BE2C (cell line): ENCODE results near the gene NASP.

Experiments
- DNase-seq: peaks from one replicate; pipeline ENCODE4 v3.0.0-alpha.2; 2020
- H3K27me3 ChIP-seq: fragments of 250-450 bp; sonication (Bioruptor Pico); 2 replicates; pipeline ENCODE4 v1.5.1; 2020; ENCODE audit warnings: mild to moderate bottlenecking
- H3K36me3 ChIP-seq: fragments of 250-450 bp; sonication (Bioruptor Pico); 2 replicates; pipeline ENCODE4 v1.5.1; 2020; ENCODE audit warnings: mild to moderate bottlenecking
- H3K4me1 ChIP-seq: fragments of 250-450 bp; sonication (Bioruptor Pico); 2 replicates; pipeline ENCODE4 v1.5.1; 2020
- H3K4me3 ChIP-seq: 2 replicates; pipeline ENCODE4 v1.5.1; 2011; ENCODE audit warnings: low read depth, low read length
- H3K9me3 ChIP-seq: fragments of 250-450 bp; sonication (Bioruptor Pico); 2 replicates; pipeline ENCODE4 v1.5.1; 2020
- TF ChIP-seq, protein P1 (sequence below): IDR thresholded peaks from 2 replicates; pipeline ENCODE4 v1.5.1; 2012; ENCODE audit warnings: mild to moderate bottlenecking, low read depth, low read length

Gene NASP

DNA sequence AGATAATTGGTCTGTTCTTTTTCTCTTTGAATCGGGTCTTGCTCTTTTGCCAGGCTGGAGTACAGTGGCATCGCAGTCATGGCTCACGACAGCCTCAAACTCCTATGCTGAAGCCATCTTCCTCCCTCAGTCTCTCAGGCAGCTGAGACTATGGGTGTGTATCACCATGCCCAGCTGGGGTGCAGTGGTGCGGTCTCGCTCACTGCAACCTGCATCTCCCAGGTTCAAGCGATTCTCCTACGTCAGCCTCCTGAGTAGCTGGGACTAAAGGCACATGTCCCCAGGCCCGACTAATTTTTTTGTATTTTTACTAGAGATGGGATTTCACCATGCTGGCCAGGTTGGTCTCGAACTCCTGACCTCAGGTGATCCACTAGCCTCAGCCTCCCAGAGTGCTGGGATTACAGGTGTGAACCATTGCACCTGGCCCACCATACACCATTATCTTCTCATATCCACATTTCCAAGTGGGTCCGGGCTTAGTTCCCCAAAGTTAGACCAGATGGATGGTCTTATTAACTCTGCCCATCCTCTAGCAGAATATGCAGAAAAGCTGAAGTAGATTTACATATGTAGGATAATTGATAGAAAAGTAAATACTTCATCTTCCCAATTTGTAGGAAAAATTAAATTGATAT, 26.9 kb downstream of the NASP start:
- Histone ChIP-seq H3K4me3 (no peak overlapping the region), H3K4me1 (no peaks in the 10 kb centered on the region), H3K27me3 (no peaks in the 10 kb centered on the region), H3K36me3 (peaks cover 51% of the 10 kb centered on the region), H3K9me3 (no peaks in the 10 kb centered on the region)
- TF ChIP-seq, protein P1, sequence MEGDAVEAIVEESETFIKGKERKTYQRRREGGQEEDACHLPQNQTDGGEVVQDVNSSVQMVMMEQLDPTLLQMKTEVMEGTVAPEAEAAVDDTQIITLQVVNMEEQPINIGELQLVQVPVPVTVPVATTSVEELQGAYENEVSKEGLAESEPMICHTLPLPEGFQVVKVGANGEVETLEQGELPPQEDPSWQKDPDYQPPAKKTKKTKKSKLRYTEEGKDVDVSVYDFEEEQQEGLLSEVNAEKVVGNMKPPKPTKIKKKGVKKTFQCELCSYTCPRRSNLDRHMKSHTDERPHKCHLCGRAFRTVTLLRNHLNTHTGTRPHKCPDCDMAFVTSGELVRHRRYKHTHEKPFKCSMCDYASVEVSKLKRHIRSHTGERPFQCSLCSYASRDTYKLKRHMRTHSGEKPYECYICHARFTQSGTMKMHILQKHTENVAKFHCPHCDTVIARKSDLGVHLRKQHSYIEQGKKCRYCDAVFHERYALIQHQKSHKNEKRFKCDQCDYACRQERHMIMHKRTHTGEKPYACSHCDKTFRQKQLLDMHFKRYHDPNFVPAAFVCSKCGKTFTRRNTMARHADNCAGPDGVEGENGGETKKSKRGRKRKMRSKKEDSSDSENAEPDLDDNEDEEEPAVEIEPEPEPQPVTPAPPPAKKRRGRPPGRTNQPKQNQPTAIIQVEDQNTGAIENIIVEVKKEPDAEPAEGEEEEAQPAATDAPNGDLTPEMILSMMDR, result no peak
- DNase-seq, result no peak

DNA sequence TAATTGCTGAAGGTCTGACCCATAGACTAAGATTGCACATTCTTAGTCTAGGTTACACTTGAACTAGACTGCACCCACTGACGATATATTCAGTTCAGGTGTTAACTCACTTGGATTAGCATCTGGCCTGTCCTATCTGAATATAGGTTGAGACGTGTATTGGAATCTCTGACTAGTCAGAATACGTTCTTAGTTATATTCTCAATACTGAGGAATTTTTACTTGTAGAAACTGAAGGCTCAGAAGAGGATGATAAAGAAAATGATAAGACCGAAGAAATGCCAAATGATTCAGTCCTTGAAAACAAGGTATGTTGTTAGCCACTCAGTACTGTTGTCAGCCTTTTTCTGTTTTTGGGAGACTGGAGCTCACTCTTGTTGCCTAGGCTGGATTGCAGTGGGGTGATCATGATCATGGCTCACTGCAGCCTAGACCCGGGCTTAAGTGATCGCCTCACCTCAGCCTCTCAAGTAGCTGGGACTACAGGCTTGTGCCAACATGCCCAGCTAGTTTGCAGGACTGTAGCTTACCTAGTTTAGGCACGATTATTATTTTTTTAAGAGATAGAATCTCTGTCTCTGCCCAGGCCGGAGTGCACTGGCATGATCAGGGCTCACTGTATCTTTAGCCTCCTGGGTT, 29.2 kb downstream of the NASP start:
- no peak for DNase-seq
- H3K36me3 ChIP-seq, result peaks cover 61% of the 10 kb centered on the region

DNA sequence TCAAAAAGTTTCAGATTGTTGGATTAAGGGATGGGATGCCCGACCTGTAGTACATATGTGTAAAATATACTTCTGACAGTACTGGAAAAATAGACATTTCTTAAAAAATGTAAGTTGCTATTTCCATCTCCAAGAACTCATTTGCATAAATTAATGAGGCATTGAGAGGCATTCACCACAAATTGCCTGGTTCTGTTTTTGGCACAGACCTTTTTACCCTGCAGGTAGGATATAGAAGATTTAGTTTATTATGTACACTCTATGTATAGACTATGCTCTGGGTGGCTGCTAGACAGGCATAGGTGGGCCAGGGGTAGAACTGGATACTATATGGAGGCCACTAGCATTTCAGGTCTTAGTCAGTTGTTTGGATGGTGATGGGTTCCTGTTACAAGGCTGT, 32.0 kb downstream of the NASP start:
- DNase-seq, result no peak
- Histone ChIP-seq H3K27me3 (no peaks in the 10 kb centered on the region), H3K9me3 (no peaks in the 10 kb centered on the region), H3K36me3 (peaks cover 47% of the 10 kb centered on the region), H3K4me1 (no peaks in the 10 kb centered on the region), H3K4me3 (no peak overlapping the region)
- TF ChIP-seq, protein P1, result no peak

More for the DNA sequence above, 29.2 kb downstream of the NASP start:
- H3K9me3 ChIP-seq, result no peaks in the 10 kb centered on the region
- TF ChIP-seq, protein P1, result no peak
- no peak overlapping the region for H3K4me3 ChIP-seq
- no peaks in the 10 kb centered on the region for H3K27me3 ChIP-seq
- H3K4me1 ChIP-seq, result no peaks in the 10 kb centered on the region

DNA sequence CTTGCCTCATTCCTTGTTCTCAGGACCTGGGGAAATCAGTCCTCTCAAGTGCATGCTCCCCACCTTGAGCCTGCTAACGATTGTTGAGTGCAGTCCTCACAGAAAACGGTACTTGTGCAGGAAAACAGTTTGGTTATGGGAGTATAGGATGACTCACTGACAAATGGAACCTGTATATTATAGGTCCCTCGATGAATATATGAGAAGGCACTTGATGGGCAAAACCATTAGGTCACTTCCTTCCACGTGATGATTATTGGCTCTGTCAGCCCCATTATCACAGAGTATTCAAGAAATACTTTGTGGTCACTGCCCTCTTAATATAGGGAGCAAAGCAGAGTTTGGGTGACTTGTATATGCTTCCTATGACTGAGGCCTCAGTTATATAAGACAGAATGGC, 33.8 kb downstream of the NASP start:
- Histone ChIP-seq H3K4me1 (no peaks in the 10 kb centered on the region), H3K27me3 (no peaks in the 10 kb centered on the region), H3K4me3 (no peak overlapping the region), H3K9me3 (no peaks in the 10 kb centered on the region), H3K36me3 (peaks cover 46% of the 10 kb centered on the region)
- TF ChIP-seq, protein P1, result no peak
- no peak for DNase-seq

DNA sequence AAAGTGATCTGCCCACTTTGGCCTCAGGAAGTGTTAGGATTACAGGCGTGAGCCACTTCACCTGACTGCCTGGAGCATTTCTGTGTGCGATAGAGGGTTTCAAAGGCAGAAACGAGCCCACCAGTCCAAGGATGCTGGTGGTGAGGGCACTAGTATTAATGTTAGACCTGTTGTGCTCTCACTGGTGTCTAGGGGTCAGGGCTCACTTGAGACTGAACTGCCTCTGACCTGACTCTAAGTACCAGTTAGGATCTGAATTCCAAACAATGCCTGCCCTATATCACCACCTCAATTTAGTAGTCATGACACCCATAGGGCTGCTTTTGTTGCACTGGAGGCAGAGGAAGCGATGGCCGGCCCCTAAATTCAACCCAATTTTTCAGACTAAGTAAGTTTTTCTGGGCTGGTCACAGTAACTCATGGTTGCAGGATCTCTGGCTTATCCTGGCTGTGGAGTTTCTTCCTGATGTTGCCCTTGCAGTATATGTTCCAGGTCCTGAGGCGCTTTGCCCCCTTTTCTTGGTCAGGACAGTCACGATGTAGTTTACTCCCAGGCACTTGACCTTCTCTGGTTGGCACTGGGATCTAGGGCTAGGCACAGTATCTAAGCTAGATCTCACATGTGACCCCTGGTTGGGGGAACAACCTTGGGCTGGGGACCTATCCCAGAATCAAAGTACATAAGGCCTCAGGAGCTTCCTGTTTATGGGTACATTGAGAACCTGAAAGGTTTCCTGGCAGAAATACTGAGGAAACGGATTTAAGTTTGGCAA, 35.5 kb downstream of the NASP start:
- DNase-seq, result no peak
- no peaks in the 10 kb centered on the region for H3K9me3 ChIP-seq
- H3K4me3 ChIP-seq, result no peak overlapping the region
- H3K27me3 ChIP-seq, result no peaks in the 10 kb centered on the region
- TF ChIP-seq, protein P1, result no peak
- H3K4me1 ChIP-seq, result no peaks in the 10 kb centered on the region
- H3K36me3 ChIP-seq, result peaks cover 34% of the 10 kb centered on the region
